Lower leg skin (tissue), 3 donors: ENCODE results near the gene NPSR1.
"Not testable (repeated sequence)": the region's sequence is repeated elsewhere in the genome, so short reads cannot be mapped to it uniquely, and the experiment has no call there.

Source experiments
- POLR2A ChIP-seq, 2 donors: fragments of 450-650 bp; IDR thresholded peaks; one replicate each; pipeline ENCODE4 v1.6.1; 2016 to 2017; ENCODE audit warnings: antibody characterized with exemption in 2 of 2, mild to moderate bottlenecking in 1 of 2, moderate library complexity in 1 of 2
- TF ChIP-seq, protein P1 (sequence below), 3 donors: fragments of 450-650 bp; IDR thresholded peaks; one replicate each; pipeline ENCODE4 v1.5.1; 2016; ENCODE audit warnings: antibody characterized with exemption in 3 of 3, mild to moderate bottlenecking in 3 of 3, moderate library complexity in 2 of 3

GRCh38 chr7:34859281-34859680 lies 201.3 kb downstream of the NPSR1 start:
- not testable (repeated sequence) for TF ChIP-seq POLR2A (IDR thresholded peaks at IDR 0.05)
- TF ChIP-seq, protein P1, sequence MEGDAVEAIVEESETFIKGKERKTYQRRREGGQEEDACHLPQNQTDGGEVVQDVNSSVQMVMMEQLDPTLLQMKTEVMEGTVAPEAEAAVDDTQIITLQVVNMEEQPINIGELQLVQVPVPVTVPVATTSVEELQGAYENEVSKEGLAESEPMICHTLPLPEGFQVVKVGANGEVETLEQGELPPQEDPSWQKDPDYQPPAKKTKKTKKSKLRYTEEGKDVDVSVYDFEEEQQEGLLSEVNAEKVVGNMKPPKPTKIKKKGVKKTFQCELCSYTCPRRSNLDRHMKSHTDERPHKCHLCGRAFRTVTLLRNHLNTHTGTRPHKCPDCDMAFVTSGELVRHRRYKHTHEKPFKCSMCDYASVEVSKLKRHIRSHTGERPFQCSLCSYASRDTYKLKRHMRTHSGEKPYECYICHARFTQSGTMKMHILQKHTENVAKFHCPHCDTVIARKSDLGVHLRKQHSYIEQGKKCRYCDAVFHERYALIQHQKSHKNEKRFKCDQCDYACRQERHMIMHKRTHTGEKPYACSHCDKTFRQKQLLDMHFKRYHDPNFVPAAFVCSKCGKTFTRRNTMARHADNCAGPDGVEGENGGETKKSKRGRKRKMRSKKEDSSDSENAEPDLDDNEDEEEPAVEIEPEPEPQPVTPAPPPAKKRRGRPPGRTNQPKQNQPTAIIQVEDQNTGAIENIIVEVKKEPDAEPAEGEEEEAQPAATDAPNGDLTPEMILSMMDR (IDR thresholded peaks at IDR 0.05), result not testable (repeated sequence)
